ENCODE measurements around the gene DUSP5.
"Not testable (repeated sequence)": the region's sequence is repeated elsewhere in the genome, so short reads cannot be mapped to it uniquely, and the experiment has no call there.

Gene DUSP5

GRCh38 chr10:110468258-110468657, 29.4 kb upstream of the DUSP5 start:
- DNase-seq (ENCODE audit: low spot score in 2 of 2); H3K4me1 ChIP-seq; H3K9me3 ChIP-seq; H3K36me3 ChIP-seq (replicated peaks); H3K4me3 ChIP-seq; in situ Hi-C loops (cut with MboI; ENCODE audit: low sequenced_read_pairs); H3K27me3 ChIP-seq (ENCODE audit: low read depth): not testable (repeated sequence)

DNA sequence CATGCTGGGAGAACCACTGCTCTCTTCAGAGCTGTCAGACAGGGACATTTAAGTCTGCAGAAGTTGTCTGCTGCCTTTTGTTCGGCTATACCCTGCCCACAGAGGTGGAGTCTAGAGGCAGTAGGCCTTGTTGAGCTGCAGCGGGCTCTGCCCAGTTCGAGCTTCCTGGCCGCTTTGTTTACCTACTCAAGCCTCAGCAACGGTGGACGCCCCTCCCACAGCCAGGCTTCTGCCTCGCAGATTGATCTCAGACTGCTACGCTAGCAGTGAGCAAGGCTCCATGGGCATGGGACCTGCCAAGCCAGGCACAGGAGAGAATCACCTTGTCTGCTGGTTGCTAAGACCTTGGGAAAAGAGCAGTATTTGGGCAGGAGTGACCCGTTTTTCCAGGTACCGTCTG, 27.2 kb upstream of the DUSP5 start:
- H3K4me3 ChIP-seq; in situ Hi-C loops (cut with MboI; ENCODE audit: low sequenced_read_pairs); H3K36me3 ChIP-seq (replicated peaks); H3K4me1 ChIP-seq; H3K9me3 ChIP-seq; H3K27me3 ChIP-seq (ENCODE audit: low read depth); DNase-seq (ENCODE audit: low spot score in 2 of 2): not testable (repeated sequence)

DNA sequence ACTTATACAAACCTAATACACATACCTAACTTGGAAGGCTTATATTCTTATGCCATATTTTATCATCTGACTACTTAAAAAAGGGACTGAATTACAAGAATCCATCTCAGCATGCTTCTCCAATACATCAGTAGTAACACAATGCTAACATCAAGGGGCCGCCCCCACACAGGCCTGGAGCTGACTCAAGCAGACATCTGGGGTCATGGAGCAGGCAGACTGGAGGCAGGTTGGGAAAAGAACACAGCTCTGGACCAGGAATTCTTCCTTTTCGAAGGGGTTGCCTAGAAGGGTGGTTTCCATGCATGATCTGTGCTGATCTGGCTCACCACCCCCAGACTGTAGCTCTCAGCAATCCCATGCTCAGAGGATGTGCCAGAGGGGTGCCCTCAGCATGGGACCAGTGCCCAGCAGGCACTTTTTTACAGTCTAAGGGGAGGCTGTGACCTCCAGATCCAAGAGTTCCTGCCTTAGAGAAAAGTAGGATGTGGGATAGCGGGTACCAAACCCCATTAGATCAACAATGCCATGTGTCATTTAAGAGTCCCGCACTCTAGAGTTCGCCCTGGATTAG, 26.1 kb upstream of the DUSP5 start:
- DNase-seq (ENCODE audit: low spot score in 2 of 2): no peak
- H3K9me3 ChIP-seq: no peaks in the 10 kb centered on the region; the same call in 1 of the 2 replicates
- H3K4me3 ChIP-seq: no peak overlapping the region
- no peaks in the 10 kb centered on the region for H3K4me1 ChIP-seq
- H3K36me3 ChIP-seq (replicated peaks): no peaks in the 10 kb centered on the region
- in situ Hi-C loops (cut with MboI; ENCODE audit: low sequenced_read_pairs): no loop called here
- H3K27me3 ChIP-seq (ENCODE audit: low read depth): no peaks in the 10 kb centered on the region

DNA sequence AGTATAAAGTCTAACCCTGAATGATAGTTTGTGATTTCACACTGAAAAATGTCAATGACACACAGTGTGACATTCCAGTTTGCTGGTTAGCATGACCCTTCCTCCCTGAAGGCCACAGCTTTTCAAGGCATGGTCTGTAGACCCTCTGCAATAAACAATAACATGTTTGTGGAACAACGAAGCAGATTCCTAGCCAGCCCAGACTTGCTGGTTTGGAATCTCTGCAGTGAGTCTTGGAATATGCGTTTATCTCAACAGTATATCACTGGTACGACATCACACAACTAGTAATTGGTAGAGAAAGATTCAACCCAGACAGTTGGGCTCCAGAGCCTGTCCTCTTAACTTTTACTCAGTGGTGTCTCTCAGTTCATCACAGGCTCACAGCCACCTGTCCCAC, 23.7 kb upstream of the DUSP5 start:
- DNase-seq (ENCODE audit: low spot score in 2 of 2): no peak
- H3K36me3 ChIP-seq (replicated peaks): no peaks in the 10 kb centered on the region
- H3K9me3 ChIP-seq: no peaks in the 10 kb centered on the region; the same call in 1 of the 2 replicates
- no peaks in the 10 kb centered on the region for H3K27me3 ChIP-seq (ENCODE audit: low read depth)
- in situ Hi-C loops (cut with MboI; ENCODE audit: low sequenced_read_pairs): no loop called here
- no peak overlapping the region for H3K4me3 ChIP-seq
- no peaks in the 10 kb centered on the region for H3K4me1 ChIP-seq

DNA sequence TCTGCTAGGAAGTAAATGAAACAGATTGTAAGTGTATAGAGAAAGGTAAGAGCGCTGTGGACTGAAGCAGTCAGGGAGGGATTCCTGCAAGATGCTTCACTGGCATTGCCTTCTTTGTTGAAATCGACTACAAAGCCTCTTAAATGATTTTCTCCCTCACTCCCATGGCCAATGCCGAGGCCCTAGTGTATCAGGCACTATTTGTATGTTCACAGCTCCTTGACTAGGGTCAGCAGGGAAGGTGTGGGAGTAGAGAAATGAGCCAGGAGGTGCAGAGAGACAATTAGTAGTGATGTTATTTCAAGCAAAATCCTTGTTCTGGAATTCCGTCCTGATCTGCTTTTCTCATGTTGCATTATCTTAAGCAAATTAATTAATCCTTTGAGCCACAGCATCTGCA, 22.9 kb upstream of the DUSP5 start:
- Histone ChIP-seq H3K27me3 (ENCODE audit: low read depth) (no peaks in the 10 kb centered on the region), H3K9me3 (no peaks in the 10 kb centered on the region), H3K36me3 (replicated peaks) (no peaks in the 10 kb centered on the region), H3K4me1 (no peaks in the 10 kb centered on the region), H3K4me3 (no peak overlapping the region)
- DNase-seq (ENCODE audit: low spot score in 2 of 2): no peak
- in situ Hi-C loops (cut with MboI; ENCODE audit: low sequenced_read_pairs): no loop called here

- Histone ChIP-seq H3K4me3 (no peak overlapping the region), H3K4me1 (no peaks in the 10 kb centered on the region), H3K36me3 (replicated peaks) (no peaks in the 10 kb centered on the region), H3K9me3 (no peaks in the 10 kb centered on the region), H3K27me3 (ENCODE audit: low read depth) (no peaks in the 10 kb centered on the region)
- no peak for DNase-seq (ENCODE audit: low spot score in 2 of 2)
- in situ Hi-C loops (cut with MboI; ENCODE audit: low sequenced_read_pairs): no loop called here
Observed at GRCh38 chr10:110475722-110476515, 21.8 kb upstream of the DUSP5 start.

DNA sequence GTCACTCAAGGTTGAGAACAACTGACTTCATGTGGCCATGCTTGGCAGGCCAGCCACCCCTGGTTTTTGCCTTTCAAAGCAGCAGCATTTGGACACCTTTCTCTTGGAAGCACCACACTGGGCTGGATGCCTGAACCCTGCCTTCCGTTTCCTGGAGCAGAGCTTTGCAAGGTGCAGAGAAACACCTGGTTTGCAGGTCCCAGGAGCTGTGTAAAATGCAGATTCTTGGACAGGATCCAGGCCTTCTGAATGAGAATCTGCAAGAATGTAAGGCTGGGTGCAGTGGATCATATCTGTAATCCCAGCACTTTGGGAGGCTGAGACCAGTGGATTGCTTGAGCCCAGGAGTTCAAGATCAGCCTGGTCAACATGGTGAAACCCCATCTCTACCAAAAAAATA, 18.0 kb upstream of the DUSP5 start:
- no peak for DNase-seq (ENCODE audit: low spot score in 2 of 2)
- Histone ChIP-seq H3K4me1 (no peaks in the 10 kb centered on the region), H3K27me3 (ENCODE audit: low read depth) (no peaks in the 10 kb centered on the region), H3K4me3 (no peak overlapping the region), H3K36me3 (replicated peaks) (no peaks in the 10 kb centered on the region), H3K9me3 (no peaks in the 10 kb centered on the region)
- in situ Hi-C loops (cut with MboI; ENCODE audit: low sequenced_read_pairs): no loop called here

DNA sequence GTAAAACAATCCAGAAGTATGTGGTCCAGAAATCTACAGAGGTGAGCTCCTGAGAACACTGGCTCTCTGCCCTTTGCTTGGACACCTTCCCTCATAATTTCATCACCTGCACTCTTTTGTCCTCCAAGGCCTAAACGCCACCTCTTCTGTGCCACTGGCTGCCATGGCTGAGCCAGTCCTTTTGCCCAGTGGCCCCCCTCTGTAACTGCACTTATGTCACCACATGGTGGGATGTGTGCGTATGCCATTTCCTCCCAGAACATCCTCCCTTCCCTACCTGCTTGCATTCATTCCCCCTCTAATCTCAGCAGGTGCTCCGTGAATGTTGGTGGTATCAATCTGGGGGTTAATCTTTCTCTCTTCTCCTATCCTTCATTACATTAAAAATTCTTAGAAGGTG, 17.3 kb upstream of the DUSP5 start:
- Histone ChIP-seq H3K9me3 (no peaks in the 10 kb centered on the region), H3K4me3 (no peak overlapping the region), H3K27me3 (ENCODE audit: low read depth) (0 out of 2 replicates have a peak, but pooled peaks cover 3% of the 10 kb centered on the region), H3K4me1 (no peaks in the 10 kb centered on the region), H3K36me3 (replicated peaks) (no peaks in the 10 kb centered on the region)
- in situ Hi-C loops (cut with MboI; ENCODE audit: low sequenced_read_pairs): no loop called here
- no peak for DNase-seq (ENCODE audit: low spot score in 2 of 2)

DNA sequence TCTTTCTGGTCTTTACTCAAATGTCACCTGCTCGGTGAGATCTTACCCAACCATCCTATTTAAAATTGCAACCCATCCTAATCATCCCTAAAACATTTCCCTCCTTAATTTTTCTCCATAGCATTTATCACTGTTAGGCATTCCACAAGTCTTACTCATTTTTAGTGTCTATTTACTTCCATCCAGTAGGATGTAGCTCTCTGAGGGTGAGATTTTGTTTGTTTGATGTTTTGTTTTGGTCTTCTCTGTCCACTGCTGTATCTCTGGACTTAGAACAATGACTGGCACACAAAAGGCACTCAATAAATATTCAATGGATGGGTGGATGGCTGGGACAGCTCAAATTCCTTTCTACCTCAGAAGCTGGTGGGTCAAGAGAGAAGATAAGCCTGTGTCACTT, 15.8 kb upstream of the DUSP5 start:
- in situ Hi-C loops (cut with MboI; ENCODE audit: low sequenced_read_pairs): no loop called here
- no peak overlapping the region for H3K4me3 ChIP-seq
- no peak for DNase-seq (ENCODE audit: low spot score in 2 of 2)

GRCh38 chr10:110483633-110484032, 14.1 kb upstream of the DUSP5 start:
- Histone ChIP-seq H3K9me3 (no peaks in the 10 kb centered on the region), H3K27me3 (ENCODE audit: low read depth) (0 out of 2 replicates have a peak, but pooled peaks cover 3% of the 10 kb centered on the region), H3K4me3 (no peak overlapping the region), H3K36me3 (replicated peaks) (no peaks in the 10 kb centered on the region), H3K4me1 (no peaks in the 10 kb centered on the region)
- in situ Hi-C loops (cut with MboI; ENCODE audit: low sequenced_read_pairs): no loop called here
- DNase-seq (ENCODE audit: low spot score in 2 of 2): no peak

More for the DNA sequence above, 15.8 kb upstream of the DUSP5 start:
- Histone ChIP-seq H3K4me1 (no peaks in the 10 kb centered on the region), H3K9me3 (no peaks in the 10 kb centered on the region), H3K27me3 (ENCODE audit: low read depth) (0 out of 2 replicates have a peak, but pooled peaks cover 3% of the 10 kb centered on the region), H3K36me3 (replicated peaks) (no peaks in the 10 kb centered on the region)

- no peak for DNase-seq (ENCODE audit: low spot score in 2 of 2)
Observed at GRCh38 chr10:110485541-110485940, 12.2 kb upstream of the DUSP5 start.

GRCh38 chr10:110486680-110487410, 10.9 kb upstream of the DUSP5 start:
- peaks cover 10% of the 10 kb centered on the region for H3K27me3 ChIP-seq (ENCODE audit: low read depth)
- in situ Hi-C loops (cut with MboI; ENCODE audit: low sequenced_read_pairs): no loop called here
- no peak for DNase-seq (ENCODE audit: low spot score in 2 of 2)
- H3K4me1 ChIP-seq: no peaks in the 10 kb centered on the region
- H3K4me3 ChIP-seq: no peak overlapping the region
- H3K36me3 ChIP-seq (replicated peaks): no peaks in the 10 kb centered on the region
- H3K9me3 ChIP-seq: no peaks in the 10 kb centered on the region

More at GRCh38 chr10:110485541-110485940, 12.2 kb upstream of the DUSP5 start:
- Histone ChIP-seq H3K4me1 (no peaks in the 10 kb centered on the region), H3K4me3 (no peak overlapping the region), H3K36me3 (replicated peaks) (no peaks in the 10 kb centered on the region), H3K9me3 (no peaks in the 10 kb centered on the region), H3K27me3 (ENCODE audit: low read depth) (peaks cover 10% of the 10 kb centered on the region)
- in situ Hi-C loops (cut with MboI; ENCODE audit: low sequenced_read_pairs): no loop called here

GRCh38 chr10:110487411-110488331, 10.0 kb upstream of the DUSP5 start:
- Histone ChIP-seq H3K9me3 (no peaks in the 10 kb centered on the region), H3K27me3 (ENCODE audit: low read depth) (peaks cover 10% of the 10 kb centered on the region), H3K4me3 (no peak overlapping the region), H3K4me1 (no peaks in the 10 kb centered on the region), H3K36me3 (replicated peaks) (no peaks in the 10 kb centered on the region)
- no peak for DNase-seq (ENCODE audit: low spot score in 2 of 2)
- in situ Hi-C loops (cut with MboI; ENCODE audit: low sequenced_read_pairs): no loop called here

Data from HAP-1 (cell line).